Ecto neural progenitor cell (in vitro differentiated cells): ENCODE measurements around the gene KPTN.

ENCODE experiments used
- DNase-seq: peaks from one replicate; pipeline ENCODE4 v3.0.0-alpha.2; 2018; ENCODE audit warnings: low spot score

KPTN gene

DNA sequence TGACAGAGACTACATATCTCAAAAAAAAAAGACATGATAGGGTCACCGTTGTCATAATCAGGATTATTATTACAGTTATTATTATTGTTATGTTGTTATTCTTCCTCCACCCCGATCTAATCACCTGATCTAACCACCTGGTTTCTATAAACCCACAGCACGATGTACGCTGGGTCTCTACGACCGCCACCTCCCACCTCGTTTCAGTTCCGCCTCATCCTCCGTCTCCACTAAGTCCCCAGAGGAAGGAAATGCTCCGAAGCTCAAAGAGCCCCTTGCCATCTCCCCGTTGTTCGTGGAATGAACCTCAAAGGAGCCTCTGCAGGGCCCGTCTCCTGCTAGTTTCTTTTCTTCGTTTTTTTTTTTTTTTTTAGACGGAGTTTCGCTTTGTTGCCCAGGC lies 48.8 kb downstream of the KPTN start:
- no peak for DNase-seq

DNA sequence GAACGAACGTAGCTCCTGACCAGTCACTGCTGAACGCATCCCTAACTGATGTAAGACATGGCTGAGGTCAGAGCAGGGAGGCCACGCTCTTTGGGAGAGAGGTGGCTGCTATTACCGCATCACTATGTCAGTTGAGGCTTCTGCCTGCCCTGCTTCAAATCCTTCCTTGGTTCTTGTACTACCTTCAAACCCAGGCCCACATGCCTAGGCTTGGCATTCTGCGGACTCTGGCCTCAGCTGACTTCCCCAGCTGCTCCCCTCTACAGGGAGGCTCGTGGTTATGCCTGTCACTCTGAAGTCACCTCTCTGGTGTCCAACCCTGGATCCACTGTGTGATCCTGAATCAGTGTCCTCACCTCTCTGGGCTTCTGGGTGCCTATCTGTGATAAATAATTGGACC lies 49.9 kb downstream of the KPTN start:
- no peak for DNase-seq

DNA sequence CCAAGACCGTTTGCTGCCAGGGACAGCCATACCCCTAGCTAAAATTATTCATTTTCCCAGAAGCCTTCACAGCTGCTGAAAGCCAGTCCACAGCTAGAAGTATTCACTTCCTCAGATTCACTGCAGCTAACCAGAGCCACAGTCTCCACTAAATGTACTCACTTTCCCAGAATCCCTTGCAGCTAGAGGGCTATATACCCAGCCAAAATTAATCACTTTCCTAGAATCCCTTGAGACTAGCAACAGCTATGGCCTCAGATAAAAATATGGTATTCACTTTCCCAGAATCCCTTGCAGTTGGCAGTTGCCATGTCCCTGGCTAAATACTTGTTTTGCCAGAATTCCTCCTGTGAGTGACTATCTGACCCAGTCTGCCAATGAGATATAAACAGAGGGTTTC lies 50.9 kb downstream of the KPTN start:
- no peak for DNase-seq

DNA sequence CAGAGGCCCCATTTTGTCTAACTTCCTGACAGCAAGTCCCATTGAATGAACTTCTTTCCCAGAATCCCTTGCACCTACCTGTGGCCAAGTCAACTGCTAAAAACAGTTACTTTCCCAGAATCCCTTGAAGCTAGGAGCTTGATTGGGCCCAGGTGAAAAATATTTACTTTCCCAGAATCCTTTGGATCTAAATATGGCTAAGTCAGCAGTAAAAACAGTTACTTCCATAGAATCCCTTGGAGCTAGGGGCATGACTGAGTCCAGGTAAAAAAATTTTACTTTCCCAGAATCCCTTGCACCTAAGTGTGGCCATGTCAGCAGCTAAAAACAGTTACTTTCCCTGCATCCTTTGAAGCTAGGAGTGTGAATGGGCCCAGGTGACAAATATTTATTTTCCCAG lies 51.5 kb downstream of the KPTN start:
- DNase-seq: no peak

DNA sequence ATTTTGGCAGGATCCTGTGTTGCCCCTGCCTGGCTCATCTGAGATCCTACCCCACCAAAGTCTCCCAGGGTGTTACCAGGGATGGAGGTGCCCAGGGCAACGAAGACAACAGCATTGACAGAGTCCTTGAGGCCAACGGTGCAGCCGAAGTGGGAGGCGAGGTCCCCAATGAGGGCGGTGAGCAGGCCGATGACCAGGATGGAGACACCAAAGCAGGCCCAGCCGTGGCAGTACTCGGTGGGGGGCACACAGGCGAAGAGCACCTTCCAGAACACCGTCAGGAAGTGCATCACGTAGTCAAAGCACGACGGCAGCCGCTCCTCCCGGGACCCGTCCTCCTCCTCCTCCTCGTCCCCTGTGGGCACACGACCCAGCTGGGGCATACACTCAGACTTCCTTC lies 51.9 kb downstream of the KPTN start:
- DNase-seq: no peak

DNA sequence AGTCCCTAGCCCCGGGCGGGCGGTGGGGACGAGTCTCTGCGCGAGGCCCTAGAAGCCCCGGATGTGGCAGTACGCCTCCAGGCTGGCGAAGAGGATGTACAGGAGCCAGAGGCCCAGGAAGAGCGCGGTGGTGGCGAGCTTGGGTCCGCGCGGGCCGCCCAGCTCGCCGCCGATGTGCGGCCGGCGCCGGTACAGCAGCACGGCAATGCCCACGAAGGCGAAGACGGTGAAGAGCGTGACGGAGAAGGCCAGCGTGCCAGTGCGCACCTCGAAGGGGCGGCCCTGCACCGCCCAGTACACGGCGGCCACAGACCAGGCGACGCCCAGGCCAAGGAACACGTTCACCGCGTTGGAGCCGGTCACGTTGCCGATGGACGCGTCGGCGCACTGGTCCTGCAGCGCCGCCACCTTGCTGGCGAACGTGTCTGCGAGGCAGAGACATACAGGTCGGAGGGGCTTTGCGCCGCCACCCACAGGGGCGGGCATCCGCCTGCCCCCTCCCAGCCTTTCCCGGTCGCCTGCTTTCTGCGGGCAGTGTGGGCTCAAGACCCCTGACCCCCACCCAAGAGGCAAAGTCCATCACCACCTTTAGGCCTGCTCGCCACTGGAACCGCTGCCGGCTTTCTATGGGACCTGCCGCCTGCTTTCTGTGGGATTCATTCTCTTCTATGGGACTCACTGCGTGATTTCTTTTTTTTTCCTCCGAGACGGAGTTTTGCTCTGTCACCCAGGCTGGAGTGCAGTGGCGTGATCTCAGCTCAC lies 53.8 kb downstream of the KPTN start:
- peak; percentile 82 for DNase-seq

DNA sequence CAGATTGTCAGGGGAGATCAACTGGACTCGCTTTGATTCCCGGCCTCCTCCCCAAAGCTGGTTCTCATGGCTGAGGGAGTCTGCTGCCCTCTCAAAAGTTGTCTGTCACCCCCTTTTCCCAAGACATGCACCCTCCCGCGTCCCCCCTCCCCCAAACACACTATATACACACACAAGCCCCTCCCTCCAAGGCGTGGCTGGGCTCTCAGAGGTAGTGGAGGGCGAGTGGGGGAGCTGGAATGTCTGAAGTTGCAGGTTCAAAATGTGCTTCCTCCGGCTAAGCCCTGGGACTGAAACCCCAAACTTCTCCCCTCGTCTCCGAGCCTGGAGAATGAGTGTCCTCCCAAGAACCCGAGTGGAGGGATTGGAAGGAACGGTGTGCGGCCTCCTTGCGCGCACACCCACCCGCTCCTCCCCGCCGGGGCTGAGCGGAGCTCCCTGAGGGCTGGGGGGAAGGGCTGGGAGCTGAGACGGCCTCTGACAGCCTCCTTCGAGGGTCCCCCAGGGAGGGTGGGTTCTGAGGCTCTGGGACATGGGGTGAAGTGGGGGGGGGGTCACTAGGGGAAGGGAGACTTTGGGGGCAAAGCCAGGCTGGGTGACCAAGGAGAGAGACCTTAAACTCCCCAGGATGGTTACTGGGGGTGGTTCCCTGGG lies 54.8 kb downstream of the KPTN start:
- DNase-seq: no peak

DNA sequence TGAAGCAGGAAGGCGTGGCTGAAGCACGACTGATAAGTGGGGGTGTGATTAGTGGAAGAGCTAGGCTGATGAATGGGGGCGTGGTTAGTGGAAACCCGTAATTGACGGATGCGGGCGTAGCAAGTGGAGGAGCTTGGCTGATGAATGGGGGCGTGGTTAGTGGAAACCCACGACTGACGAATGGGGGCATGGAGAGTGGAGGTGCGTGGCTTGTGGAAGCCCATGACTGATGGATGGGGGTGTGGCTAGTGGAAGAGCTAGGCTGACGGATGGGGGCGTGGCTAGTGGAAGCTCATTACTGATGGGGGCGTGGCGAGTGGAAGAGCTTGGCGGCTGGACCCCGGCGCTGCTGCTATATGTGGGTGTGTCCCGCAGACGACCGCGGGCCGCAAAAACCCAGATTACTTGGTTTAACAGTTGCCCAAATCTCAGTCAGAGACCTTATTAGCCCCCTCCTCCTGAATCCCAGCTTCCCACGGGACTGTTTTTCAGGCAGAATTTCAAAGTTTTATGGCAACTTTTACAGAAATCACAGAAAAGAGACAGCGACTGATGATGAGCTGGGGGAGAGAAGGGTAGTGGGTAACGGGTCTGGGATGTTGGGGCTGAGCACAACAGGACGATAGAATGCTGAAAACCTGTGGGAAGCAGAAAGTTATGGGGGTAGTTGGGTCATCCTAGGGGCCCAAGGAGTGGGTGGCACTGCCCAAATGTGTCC lies 55.7 kb downstream of the KPTN start:
- peak; percentile 98 for DNase-seq

DNA sequence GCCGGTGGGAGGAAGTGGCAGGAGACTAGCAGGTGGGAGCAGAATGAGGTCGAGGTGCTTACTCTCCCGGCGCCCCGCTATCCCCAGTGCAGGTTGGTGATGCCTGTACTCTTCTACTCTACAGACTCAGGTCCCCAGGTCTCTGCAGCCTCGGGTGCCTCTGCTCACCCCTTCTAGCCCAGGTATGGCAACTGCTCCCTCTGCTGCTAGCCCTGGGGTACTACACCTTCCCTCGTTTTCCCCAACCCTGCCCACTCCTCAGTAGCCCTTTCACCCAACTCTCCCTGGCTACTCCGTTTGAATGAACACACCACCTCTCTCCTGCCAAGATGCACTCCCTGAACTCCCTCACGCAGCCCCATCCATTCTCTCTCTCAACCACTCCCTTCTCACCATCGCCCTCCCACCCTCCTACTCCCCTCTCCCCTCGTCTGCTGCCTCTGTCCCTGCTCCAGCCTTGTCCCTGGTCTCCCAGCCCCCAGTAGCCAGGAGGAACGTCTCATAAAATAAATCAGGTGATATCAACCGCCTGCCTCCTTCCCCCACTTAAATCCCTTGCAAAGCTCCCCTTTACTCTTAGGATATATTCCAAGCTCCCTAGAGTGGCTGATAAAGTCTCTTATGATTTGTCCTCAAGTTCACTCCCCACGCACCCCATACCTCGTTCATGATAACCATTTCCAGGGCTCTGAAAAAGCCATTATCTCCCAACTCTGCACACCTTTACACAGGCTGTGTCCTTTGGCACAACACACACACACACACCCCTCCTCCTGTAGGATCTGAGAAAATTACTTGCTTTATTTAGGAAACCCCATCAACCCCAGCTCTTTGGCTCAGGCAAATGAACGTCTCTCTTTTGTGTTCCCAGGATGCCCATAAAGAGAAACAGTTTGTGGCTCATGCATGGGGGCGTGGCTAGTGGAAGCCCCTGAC lies 56.5 kb downstream of the KPTN start:
- peak; percentile 90 for DNase-seq
